ENCODE data around the gene ASXL2.

- no peak for TF ChIP-seq POLR2A (IDR thresholded peaks at IDR 0.05)
- no peak for TF ChIP-seq CTCF (IDR thresholded peaks at IDR 0.05)
- no peak for TF ChIP-seq EP300 (IDR thresholded peaks at IDR 0.05)
- TF ChIP-seq POLR2AphosphoS5 (IDR thresholded peaks at IDR 0.05) = no peak
Measured at GRCh38 chr2:25842155-25842554, 36.1 kb downstream of the ASXL2 start.
